Testis (tissue), 2 donors: ENCODE data around the gene RNU6-1.

Source experiments
- CTCF ChIP-seq, 3 experiments: fragments of 450-650 bp in 2 of 3; fragments of 200-600 bp in 1 of 3; sonication (generic) in 1 of 3; IDR thresholded peaks; one replicate each; pipeline ENCODE4 v1.5.1; 2016 to 2019; ENCODE audit warnings: antibody characterized with exemption in 3 of 3, mild to moderate bottlenecking in 2 of 3, moderate library complexity in 1 of 3
- POLR2A ChIP-seq: fragments of 450-650 bp; IDR thresholded peaks from one replicate; pipeline ENCODE4 v1.6.1; 2017; ENCODE audit warnings: antibody characterized with exemption, mild to moderate bottlenecking, moderate library complexity

DNA sequence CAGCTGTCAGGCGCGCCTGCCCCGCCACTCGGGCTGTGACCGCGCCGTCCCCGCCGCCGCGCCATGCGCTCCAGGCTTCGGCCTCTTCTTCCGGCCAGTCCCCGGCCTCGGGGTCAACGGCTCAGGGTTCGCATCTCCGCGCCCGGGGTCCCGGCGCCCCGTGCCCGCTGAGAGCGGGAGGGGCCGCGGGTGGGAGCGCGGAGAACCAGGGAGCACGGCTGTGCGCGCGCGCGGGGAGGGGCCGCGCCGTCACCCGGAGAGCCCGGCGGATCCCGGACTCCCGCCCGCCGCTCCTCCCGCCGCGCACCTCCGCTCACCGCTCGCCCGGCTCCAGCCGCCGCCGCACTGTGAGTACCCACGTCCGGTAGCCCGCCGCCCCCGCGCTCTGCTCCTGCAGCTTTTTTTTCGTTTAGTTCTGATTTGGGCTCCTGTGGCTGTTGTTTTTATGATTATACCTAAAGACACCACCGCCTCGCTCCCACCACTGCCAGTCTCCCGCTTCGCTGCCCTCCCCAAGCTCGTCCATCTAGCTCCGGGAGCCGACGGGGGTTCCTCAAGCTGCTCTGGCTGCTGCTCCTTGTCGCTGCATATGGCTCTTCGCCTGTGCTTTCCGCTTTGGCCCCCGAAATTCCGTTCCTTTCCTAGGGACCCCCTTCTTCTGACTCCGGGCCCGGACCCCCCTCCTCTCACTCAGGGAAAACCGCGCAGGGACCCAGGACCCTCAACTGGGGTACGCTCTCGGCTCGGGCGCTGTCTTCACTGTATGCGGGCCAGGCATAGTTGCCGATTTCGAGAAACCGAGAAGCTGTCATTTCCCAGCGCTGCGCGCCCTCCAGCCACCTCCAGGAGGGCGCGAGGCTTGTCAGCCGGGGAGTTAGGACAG, 16.3 kb downstream of the RNU6-1 start:
- no peak for TF ChIP-seq CTCF (IDR thresholded peaks at IDR 0.05)
- TF ChIP-seq POLR2A: no peak
